AG09319 (cell line): ENCODE results near the gene GPR158.

Experiments used
- DNase-seq: peaks from one replicate; pipeline ENCODE4 v3.0.0-alpha.2; 2010; ENCODE audit warnings: low read depth; ENCODE audit errors: extremely low read depth
- CTCF ChIP-seq: IDR thresholded peaks from 2 replicates; pipeline ENCODE4 v1.5.1; 2011; ENCODE audit warnings: low read depth, mild to moderate bottlenecking, inconsistent platforms, low read length, moderate library complexity

GPR158 gene

GRCh38 chr10:25632802-25633201 is 458.0 kb downstream of the GPR158 start:
- TF ChIP-seq CTCF: no peak
- no peak for DNase-seq

- DNase-seq: no peak
- TF ChIP-seq CTCF: no peak
Observed at GRCh38 chr10:25633542-25633941, 458.7 kb downstream of the GPR158 start.

- no peak for DNase-seq
Observed at GRCh38 chr10:25639646-25640045, 464.8 kb downstream of the GPR158 start.

GRCh38 chr10:25641595-25641994 is 466.8 kb downstream of the GPR158 start:
- no peak for DNase-seq
- no peak for TF ChIP-seq CTCF

More at GRCh38 chr10:25639646-25640045, 464.8 kb downstream of the GPR158 start:
- TF ChIP-seq CTCF: no peak

GRCh38 chr10:25642721-25643120 is 467.9 kb downstream of the GPR158 start:
- TF ChIP-seq CTCF: no peak
- DNase-seq: no peak

GRCh38 chr10:25646371-25646770 is 471.6 kb downstream of the GPR158 start:
- no peak for TF ChIP-seq CTCF
- DNase-seq: no peak

GRCh38 chr10:25651534-25651933 is 476.7 kb downstream of the GPR158 start:
- no peak for DNase-seq
- no peak for TF ChIP-seq CTCF
